Activated effector memory CD4-positive, alpha-beta T cell treated with Interleukin-2 at 50 U/mL for 16 hours (primary cell): Measurements from ENCODE around the gene RAD51B.

ENCODE experiments used
- DNase-seq: peaks from one replicate; pipeline ENCODE4 v3.0.0-alpha.2; 2020

The RAD51B gene

GRCh38 chr14:68375376-68375775, 555.8 kb downstream of the RAD51B start:
- no peak for DNase-seq

- no peak for DNase-seq
Observed at GRCh38 chr14:68376067-68376779, 556.6 kb downstream of the RAD51B start.

GRCh38 chr14:68377006-68377405, 557.4 kb downstream of the RAD51B start:
- DNase-seq, result no peak

- no peak for DNase-seq
Observed at GRCh38 chr14:68377459-68377858, 557.9 kb downstream of the RAD51B start.

- DNase-seq, result peak; percentile 15
Observed at GRCh38 chr14:68379510-68380328, 560.1 kb downstream of the RAD51B start.

- DNase-seq, result no peak
Observed at GRCh38 chr14:68380329-68380741, 560.8 kb downstream of the RAD51B start.

- no peak for DNase-seq
Observed at GRCh38 chr14:68384335-68384734, 564.8 kb downstream of the RAD51B start.

- DNase-seq, result no peak
Observed at GRCh38 chr14:68384881-68385280, 565.3 kb downstream of the RAD51B start.

GRCh38 chr14:68386446-68386845, 566.9 kb downstream of the RAD51B start:
- no peak for DNase-seq

GRCh38 chr14:68386950-68387779, 567.6 kb downstream of the RAD51B start:
- no peak for DNase-seq

GRCh38 chr14:68389943-68390342, 570.4 kb downstream of the RAD51B start:
- no peak for DNase-seq

- no peak for DNase-seq
Observed at GRCh38 chr14:68390741-68391140, 571.2 kb downstream of the RAD51B start.

GRCh38 chr14:68391311-68392014, 571.9 kb downstream of the RAD51B start:
- no peak for DNase-seq

GRCh38 chr14:68392393-68393141, 573.0 kb downstream of the RAD51B start:
- DNase-seq, result no peak

- no peak for DNase-seq
Observed at GRCh38 chr14:68393259-68393658, 573.7 kb downstream of the RAD51B start.

- no peak for DNase-seq
Observed at GRCh38 chr14:68394118-68394763, 574.7 kb downstream of the RAD51B start.

GRCh38 chr14:68394764-68395143, 575.2 kb downstream of the RAD51B start:
- no peak for DNase-seq

- DNase-seq, result no peak
Observed at GRCh38 chr14:68395604-68396003, 576.0 kb downstream of the RAD51B start.

- no peak for DNase-seq
Observed at GRCh38 chr14:68396461-68396860, 576.9 kb downstream of the RAD51B start.

GRCh38 chr14:68397371-68397811, 577.8 kb downstream of the RAD51B start:
- DNase-seq, result no peak

GRCh38 chr14:68397822-68398221, 578.2 kb downstream of the RAD51B start:
- DNase-seq, result no peak
